ENCODE results near the gene IL1F10. TPM values are rescaled to one million over a fixed set of nuclear protein-coding genes. Genes with fewer than 3 reads are reported as not detected.
A peak's percentile ranks its signal among the peaks of the same experiment; 100 is the strongest.
"Not testable (repeated sequence)": the region's sequence is repeated elsewhere in the genome, so short reads cannot be mapped to it uniquely, and the experiment has no call there.

IL1F10 gene
- total and polyA plus RNA-seq, 2 of the 13 experiments (the other 11 are each of a cell fraction or from before 2014, with no cell fraction given), result not detected

GRCh38 chr2:113096842-113097618 lies 29.3 kb downstream of the IL1F10 start:
- H3K9ac ChIP-seq (ENCODE audit: insufficient read depth, low read depth, low read length); H3K27ac ChIP-seq (ENCODE audit: extremely low read length, insufficient read depth, low read length); CTCF ChIA-PET (ENCODE audit: low intra/inter-chr PET ratio, low total read pairs); H2AFZ ChIP-seq (ENCODE audit: low read length); H4K20me1 ChIP-seq (ENCODE audit: insufficient read depth, low read length); H3K4me1 ChIP-seq (ENCODE audit: insufficient read depth, low read length); H3K4me2 ChIP-seq (ENCODE audit: low read depth, low read length); in situ Hi-C loops (cut with HindIII; ENCODE audit: extremely low pct_ligation_motif_present, low pct_unique_long_range_greater_than_20kb); H3K9me3 ChIP-seq (ENCODE audit: low read length); intact Hi-C loops (cut with micrococcal nuclease; ENCODE audit: unreplicated experiment); H3K79me2 ChIP-seq (ENCODE audit: insufficient read depth, low read length); H3K4me3 ChIP-seq (replicated peaks in 1 of 3; ENCODE audit: insufficient read depth in 1 of 3, low read depth in 2 of 3, low read length in 3 of 3); H3K36me3 ChIP-seq (replicated peaks in 1 of 2; ENCODE audit: control insufficient read depth in 1 of 2, insufficient read depth in 2 of 2, low read length in 2 of 2); FAIRE-seq; BruUV-seq (replicated peaks); DNase-seq (ENCODE audit: low spot score); ATAC-seq: not testable (repeated sequence)
- WGBS (ENCODE audit: low lambda C conversion rate), result 3% methylated on average over 2 of the region's 2 CpGs
- POLR2A ChIA-PET, result interaction anchor here (1.1 kb wide), 1 partner anchor 30 kb away, joined by 4 read pairs; the partner anchor contains the start of gene IL1RN
- TF ChIP-seq MNT (IDR thresholded peaks at IDR 0.05), result peak; percentile 56; the same call in 1 of the 2 replicates
- peaks cover 0 to 14% of the 10 kb centered on the region in 2 experiments; a peak in 3 of 5 replicates for H3K27me3 ChIP-seq (ENCODE audit: control insufficient read depth in 1 of 2, insufficient read depth in 2 of 2, low read length in 2 of 2)

GRCh38 chr2:113098041-113098440 lies 30.3 kb downstream of the IL1F10 start:
- Histone ChIP-seq H3K27me3 (ENCODE audit: control insufficient read depth in 1 of 2, insufficient read depth in 2 of 2, low read length in 2 of 2) (peaks cover 0 to 16% of the 10 kb centered on the region in 2 experiments; a peak in 3 of 5 replicates), H3K36me3 (replicated peaks in 1 of 2; ENCODE audit: control insufficient read depth in 1 of 2, insufficient read depth in 2 of 2, low read length in 2 of 2) (no peaks in the 10 kb centered on the region), H3K4me1 (ENCODE audit: insufficient read depth, low read length) (no peaks in the 10 kb centered on the region), H3K9ac (ENCODE audit: insufficient read depth, low read depth, low read length) (no peak overlapping the region), H3K9me3 (ENCODE audit: low read length) (no peaks in the 10 kb centered on the region), H3K79me2 (ENCODE audit: insufficient read depth, low read length) (no peaks in the 10 kb centered on the region), H4K20me1 (ENCODE audit: insufficient read depth, low read length) (no peaks in the 10 kb centered on the region), H3K27ac (ENCODE audit: extremely low read length, insufficient read depth, low read length) (no peak overlapping the region), H2AFZ (ENCODE audit: low read length) (no peak overlapping the region), H3K4me3 (replicated peaks in 1 of 3; ENCODE audit: insufficient read depth in 1 of 3, low read depth in 2 of 3, low read length in 3 of 3) (no peak overlapping the region), H3K4me2 (ENCODE audit: low read depth, low read length) (no peak overlapping the region)
- BruUV-seq (replicated peaks), result no TSS peak
- DNase-seq (ENCODE audit: low spot score) (no peak), ATAC-seq (no peak), FAIRE-seq (no peak)
- ChIA-PET CTCF (ENCODE audit: low intra/inter-chr PET ratio, low total read pairs) (no interaction called here), POLR2A (interaction anchor here (1.1 kb wide), 1 partner anchor 29 kb away, joined by 4 read pairs; the partner anchor contains the start of gene IL1RN)
- WGBS (ENCODE audit: low lambda C conversion rate), result 38% methylated on average over 4 of the region's 4 CpGs
- intact Hi-C loops (cut with micrococcal nuclease; ENCODE audit: unreplicated experiment) (no loop called here), in situ Hi-C loops (cut with HindIII; ENCODE audit: extremely low pct_ligation_motif_present, low pct_unique_long_range_greater_than_20kb) (no loop called here)
- no peak for TF ChIP-seq ZNF280D (CRISPR knock-in tag; IDR thresholded peaks at IDR 0.05)
- no peak for TF ChIP-seq ZNF850 (CRISPR knock-in tag; conservative IDR thresholded peaks at IDR 0.05)
- TF ChIP-seq POGZ (CRISPR knock-in tag; IDR thresholded peaks at IDR 0.05), result no peak
- TF ChIP-seq NFYC (CRISPR knock-in tag; IDR thresholded peaks at IDR 0.05), result no peak
- no peak for TF ChIP-seq AHR (CRISPR knock-in tag; IDR thresholded peaks at IDR 0.05)
- TF ChIP-seq TRIM22 (IDR thresholded peaks at IDR 0.05), result no peak
- TF ChIP-seq NR0B2 (CRISPR knock-in tag; IDR thresholded peaks at IDR 0.05), result no peak
- TF ChIP-seq MNT (IDR thresholded peaks at IDR 0.05), result no peak

Measured in HepG2 (cell line).